Temporal lobe (tissue), 2 donors: ENCODE measurements around the gene FPGS. TPM values are rescaled to one million over a fixed set of nuclear protein-coding genes. Genes with fewer than 3 reads are reported as not detected.

ENCODE experiments used
- small RNA-seq: library from RNA; depleted of rRNA; stranded (forward); fragments of <200 nt; gene quantifications from one replicate; pipeline ENCODE3, GENCODE V24; 2014; ENCODE audit warnings: low replicate concordance
- total RNA-seq: library from RNA; depleted of rRNA; stranded (reverse); fragments of >200 nt; gene quantifications from one replicate; pipeline ENCODE4 v1.2.3, GENCODE V29; 2014

FPGS gene
- total RNA-seq, 1 donor from 2014 or later, result 17.2 TPM

Small RNAs within 50 kb of the gene (small RNA-seq; reads per million reads assigned to genes)
- gene RF00019 (not detected), gene RNA5SP296 (not detected)

Other genes with a start within 250 kb of the FPGS start
- gene STXBP1, start 190.6 kb upstream of the FPGS start, total RNA-seq, result 93.9 TPM
- gene CFAP157, start 95.9 kb upstream of the FPGS start, total RNA-seq, result under 0.01 TPM
- gene PTRH1, start 87.2 kb upstream of the FPGS start, total RNA-seq, result 5.2 TPM
- not detected for gene TTC16, start 86.8 kb upstream of the FPGS start, total RNA-seq
- 6.4 TPM for gene TOR2A, start 67.6 kb upstream of the FPGS start, total RNA-seq
- gene SH2D3C, start 24.2 kb upstream of the FPGS start, total RNA-seq, result 5.4 TPM
- 40.1 TPM for gene CDK9, start 16.8 kb upstream of the FPGS start, total RNA-seq
- 4.2 TPM for gene ENG, start 51.8 kb downstream of the FPGS start, total RNA-seq
- 25.3 TPM for gene AK1, start 74.8 kb downstream of the FPGS start, total RNA-seq
- 25.6 TPM for gene ST6GALNAC6, start 96.7 kb downstream of the FPGS start, total RNA-seq
- gene ST6GALNAC4, start 114.2 kb downstream of the FPGS start, total RNA-seq, result 7.4 TPM
- gene PIP5KL1, start 127.9 kb downstream of the FPGS start, total RNA-seq, result 1.2 TPM
- gene DPM2, start 135.0 kb downstream of the FPGS start, total RNA-seq, result 10.1 TPM
- gene EEIG1, start 178.1 kb downstream of the FPGS start, total RNA-seq, result 5.2 TPM